Cardiac muscle cell (in vitro differentiated cells and primary cell): ENCODE measurements around the gene PNPLA7. TPM values are rescaled to one million over a fixed set of nuclear protein-coding genes. Genes with fewer than 3 reads are reported as not detected.
"Not testable (repeated sequence)": the region's sequence is repeated elsewhere in the genome, so short reads cannot be mapped to it uniquely, and the experiment has no call there.

Experiments
- DNase-seq, 2 donors: peaks; one replicate each; pipeline versions ENCODE4 v3.0.0 to v3.0.0-alpha.2; 2010 to 2017; ENCODE audit warnings: low read depth in 1 of 2, low spot score in 1 of 2
- H3K27ac ChIP-seq: fragments of 200-600 bp; sonication (generic); 2 replicates; pipeline ENCODE4 v1.5.1; 2016
- H3K27me3 ChIP-seq: fragments of 200-600 bp; sonication (generic); 2 replicates; pipeline ENCODE4 v1.6.0; 2016; ENCODE audit warnings: control low read depth
- H3K36me3 ChIP-seq: fragments of 200-600 bp; sonication (generic); 2 replicates; pipeline ENCODE4 v1.5.1; 2016; ENCODE audit warnings: control low read depth
- H3K4me1 ChIP-seq: fragments of 200-600 bp; sonication (generic); 2 replicates; pipeline ENCODE4 v1.8.1; 2017; ENCODE audit warnings: low read depth, mild to moderate bottlenecking, mixed run types
- H3K4me3 ChIP-seq: fragments of 200-600 bp; sonication (generic); 2 replicates; pipeline ENCODE4 v1.5.1; 2016; ENCODE audit warnings: mild to moderate bottlenecking
- H3K9me3 ChIP-seq: fragments of 200-600 bp; sonication (generic); 2 replicates; pipeline ENCODE4 v1.5.1; 2017; ENCODE audit warnings: low read depth, mild to moderate bottlenecking, control low read depth
- polyA plus RNA-seq: library from polyadenylated mRNA; unstranded; fragments of >200 nt; fragmentation: Nextera tagmentation; extraction: Ambion mirVana; gene quantifications from 2 replicates; pipeline ENCODE4 v1.2.1, GENCODE V29; 2016
- total RNA-seq: library from RNA; depleted of rRNA; stranded (reverse); fragments of >200 nt; gene quantifications from 2 replicates; pipeline ENCODE4 v1.2.3, GENCODE V29; 2016
- TF ChIP-seq, protein P1 (sequence below): IDR thresholded peaks from 2 replicates; pipeline ENCODE4 v1.5.1; 2012; ENCODE audit warnings: low read depth, mild to moderate bottlenecking, low read length

PNPLA7 gene
- total and polyA plus RNA-seq, 2 experiments from 2014 or later = 1.4 to 3.6 TPM

DNA sequence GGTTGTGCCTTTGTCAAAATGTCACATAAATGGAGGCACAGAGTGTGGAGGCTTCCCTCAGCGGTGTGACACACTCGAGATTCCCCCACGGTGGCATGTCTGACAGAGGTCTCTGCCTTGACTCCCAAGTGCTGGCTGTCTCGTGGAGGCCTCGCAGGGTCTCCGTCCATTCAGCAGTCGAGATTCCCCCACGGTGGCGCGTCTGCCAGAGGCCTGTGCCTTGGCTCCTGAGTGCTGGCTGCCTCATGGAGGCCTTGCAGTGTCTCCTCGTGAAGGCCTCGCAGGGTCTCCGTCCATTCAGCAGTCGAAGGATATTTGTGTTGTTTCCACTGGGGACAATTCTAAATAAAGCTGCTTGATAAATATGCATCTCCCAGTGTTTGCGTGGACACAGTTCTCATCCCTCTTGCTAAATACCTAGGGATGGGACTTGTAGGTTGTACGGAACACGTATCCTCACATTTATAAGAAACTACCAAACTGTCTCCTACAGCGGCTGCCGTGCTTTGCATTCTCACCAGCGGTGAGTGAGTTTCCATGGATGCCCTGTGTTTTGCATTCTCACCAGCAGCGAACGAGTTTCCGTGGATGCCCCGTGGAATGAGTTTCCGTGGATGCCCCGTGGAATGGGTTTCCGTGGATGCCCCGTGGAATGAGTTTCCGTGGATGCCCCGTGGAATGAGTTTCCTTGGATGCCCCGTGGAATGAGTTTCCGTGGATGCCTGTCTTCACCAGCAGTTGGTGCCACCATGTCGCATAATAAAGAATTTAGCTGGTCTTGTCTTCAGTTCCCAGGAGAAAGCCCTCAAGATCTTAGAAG lies 25.8 kb downstream of the PNPLA7 start:
- no peak overlapping the region for H3K27ac ChIP-seq
- no peaks in the 10 kb centered on the region for H3K4me1 ChIP-seq
- H3K36me3 ChIP-seq = no peaks in the 10 kb centered on the region
- TF ChIP-seq, protein P1, sequence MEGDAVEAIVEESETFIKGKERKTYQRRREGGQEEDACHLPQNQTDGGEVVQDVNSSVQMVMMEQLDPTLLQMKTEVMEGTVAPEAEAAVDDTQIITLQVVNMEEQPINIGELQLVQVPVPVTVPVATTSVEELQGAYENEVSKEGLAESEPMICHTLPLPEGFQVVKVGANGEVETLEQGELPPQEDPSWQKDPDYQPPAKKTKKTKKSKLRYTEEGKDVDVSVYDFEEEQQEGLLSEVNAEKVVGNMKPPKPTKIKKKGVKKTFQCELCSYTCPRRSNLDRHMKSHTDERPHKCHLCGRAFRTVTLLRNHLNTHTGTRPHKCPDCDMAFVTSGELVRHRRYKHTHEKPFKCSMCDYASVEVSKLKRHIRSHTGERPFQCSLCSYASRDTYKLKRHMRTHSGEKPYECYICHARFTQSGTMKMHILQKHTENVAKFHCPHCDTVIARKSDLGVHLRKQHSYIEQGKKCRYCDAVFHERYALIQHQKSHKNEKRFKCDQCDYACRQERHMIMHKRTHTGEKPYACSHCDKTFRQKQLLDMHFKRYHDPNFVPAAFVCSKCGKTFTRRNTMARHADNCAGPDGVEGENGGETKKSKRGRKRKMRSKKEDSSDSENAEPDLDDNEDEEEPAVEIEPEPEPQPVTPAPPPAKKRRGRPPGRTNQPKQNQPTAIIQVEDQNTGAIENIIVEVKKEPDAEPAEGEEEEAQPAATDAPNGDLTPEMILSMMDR = no peak
- H3K27me3 ChIP-seq = no peaks in the 10 kb centered on the region
- no peaks in the 10 kb centered on the region for H3K9me3 ChIP-seq
- H3K4me3 ChIP-seq = no peak overlapping the region
- no peak for DNase-seq

DNA sequence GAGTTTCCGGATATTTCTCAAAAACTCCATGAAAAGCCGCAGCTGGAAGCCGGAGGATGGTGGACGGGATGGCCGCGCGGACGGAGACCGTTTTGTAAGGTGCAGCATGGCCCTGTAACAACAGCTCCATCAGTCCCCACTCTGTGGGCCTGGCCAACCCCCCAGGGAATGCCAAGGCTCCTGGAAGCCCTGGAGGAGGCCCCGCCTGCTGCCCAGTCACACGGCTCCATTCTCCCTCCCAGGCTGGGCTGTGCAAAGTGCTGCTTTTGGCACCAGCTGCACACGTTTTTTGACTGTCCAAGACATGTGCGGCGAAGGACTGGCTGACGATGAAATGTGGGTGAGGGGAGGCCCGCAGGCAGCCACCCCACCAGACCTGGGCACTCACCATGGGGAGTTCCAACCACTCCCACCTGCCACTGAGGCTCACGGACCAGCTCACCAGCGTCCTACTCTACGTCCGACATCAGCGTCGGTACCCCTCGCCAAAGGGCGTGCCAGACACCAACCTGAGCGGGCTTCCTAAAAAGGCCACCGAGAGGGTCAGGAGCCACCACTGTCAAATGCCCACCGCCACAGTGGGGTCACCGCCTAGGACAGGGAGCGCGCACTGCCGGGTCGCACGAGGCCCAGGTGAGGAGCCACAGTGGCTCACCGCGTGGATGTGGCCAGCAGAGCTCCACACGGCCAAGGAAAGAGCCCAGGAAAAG lies 27.3 kb downstream of the PNPLA7 start:
- H3K4me1 ChIP-seq = no peaks in the 10 kb centered on the region
- no peaks in the 10 kb centered on the region for H3K27me3 ChIP-seq
- no peak for DNase-seq
- H3K27ac ChIP-seq = no peak overlapping the region
- H3K36me3 ChIP-seq = no peaks in the 10 kb centered on the region
- TF ChIP-seq, protein P1 = no peak
- H3K4me3 ChIP-seq = no peak overlapping the region
- no peaks in the 10 kb centered on the region for H3K9me3 ChIP-seq

DNA sequence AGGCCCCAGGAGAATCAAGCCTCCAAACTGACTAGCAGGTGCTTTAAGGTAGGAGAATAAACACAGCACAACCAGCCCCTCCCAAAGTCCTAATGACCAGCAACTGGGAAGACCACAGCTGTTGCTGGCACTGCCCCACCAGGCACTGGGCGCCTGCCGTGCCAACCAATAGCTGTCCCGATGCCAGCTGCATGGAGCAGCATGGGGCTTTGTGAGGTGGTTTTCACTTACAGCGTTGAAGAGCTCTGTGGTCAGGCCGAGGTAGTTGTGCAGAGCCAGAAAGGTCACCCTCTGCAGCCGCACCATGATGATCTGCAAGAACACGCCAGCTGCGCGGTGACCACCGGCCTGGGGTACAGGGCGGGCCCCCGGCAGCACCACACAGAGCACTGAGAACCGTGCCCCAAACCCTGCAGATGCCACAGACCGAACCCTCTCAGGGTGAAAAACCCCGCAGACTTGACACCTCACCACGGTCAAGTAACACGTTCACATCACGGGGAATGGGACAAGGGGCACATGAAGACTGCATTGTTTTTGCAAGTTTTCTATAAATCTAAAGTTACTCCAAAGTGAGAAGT lies 28.7 kb downstream of the PNPLA7 start:
- TF ChIP-seq, protein P1 = no peak

DNA sequence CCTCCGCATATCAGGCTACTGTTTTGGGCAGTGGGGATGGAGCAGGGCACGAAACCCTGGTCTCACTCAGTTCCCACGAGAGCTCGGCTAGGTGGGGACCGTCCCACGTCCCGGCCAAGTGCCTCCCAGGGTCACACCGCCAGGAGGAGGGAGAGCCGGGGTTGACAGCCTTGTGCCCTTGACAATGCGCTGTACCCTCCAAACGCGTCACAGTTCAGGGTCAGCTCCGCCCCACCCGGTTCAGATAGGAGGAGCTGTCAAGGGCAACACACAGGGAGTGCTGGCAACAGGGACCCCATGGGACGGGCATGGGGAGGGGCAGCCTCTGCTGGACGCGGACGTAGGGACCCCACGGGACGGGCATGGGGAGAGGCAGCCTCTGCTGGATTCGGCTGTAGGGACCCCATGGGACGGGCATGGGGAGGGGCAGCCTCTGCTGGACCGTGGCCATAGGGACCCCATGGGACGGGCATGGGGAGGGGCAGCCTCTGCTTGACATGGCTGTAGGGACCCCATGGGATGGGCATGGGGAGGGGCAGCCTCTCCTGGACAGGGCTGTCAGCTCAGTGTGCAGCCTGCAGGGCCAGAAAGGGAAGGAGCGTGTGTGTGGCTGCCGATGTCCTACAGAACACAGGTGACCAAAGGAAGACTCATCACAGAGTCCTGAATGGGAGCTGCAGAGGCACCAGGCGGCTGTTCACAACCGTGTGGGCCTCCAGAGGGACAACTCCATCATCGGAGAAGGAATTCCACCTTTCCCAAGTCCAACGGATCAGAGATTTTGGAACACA lies 29.4 kb downstream of the PNPLA7 start:
- H3K9me3 ChIP-seq = no peaks in the 10 kb centered on the region
- no peak overlapping the region for H3K4me3 ChIP-seq
- TF ChIP-seq, protein P1 = no peak
- no peak for DNase-seq
- H3K27ac ChIP-seq = no peak overlapping the region
- no peaks in the 10 kb centered on the region for H3K36me3 ChIP-seq
- no peaks in the 10 kb centered on the region for H3K4me1 ChIP-seq
- no peaks in the 10 kb centered on the region for H3K27me3 ChIP-seq

More for the DNA sequence above, 28.7 kb downstream of the PNPLA7 start:
- no peak for DNase-seq
- Histone ChIP-seq H3K27ac (no peak overlapping the region), H3K4me3 (no peak overlapping the region), H3K36me3 (no peaks in the 10 kb centered on the region), H3K27me3 (no peaks in the 10 kb centered on the region), H3K9me3 (no peaks in the 10 kb centered on the region), H3K4me1 (no peaks in the 10 kb centered on the region)

DNA sequence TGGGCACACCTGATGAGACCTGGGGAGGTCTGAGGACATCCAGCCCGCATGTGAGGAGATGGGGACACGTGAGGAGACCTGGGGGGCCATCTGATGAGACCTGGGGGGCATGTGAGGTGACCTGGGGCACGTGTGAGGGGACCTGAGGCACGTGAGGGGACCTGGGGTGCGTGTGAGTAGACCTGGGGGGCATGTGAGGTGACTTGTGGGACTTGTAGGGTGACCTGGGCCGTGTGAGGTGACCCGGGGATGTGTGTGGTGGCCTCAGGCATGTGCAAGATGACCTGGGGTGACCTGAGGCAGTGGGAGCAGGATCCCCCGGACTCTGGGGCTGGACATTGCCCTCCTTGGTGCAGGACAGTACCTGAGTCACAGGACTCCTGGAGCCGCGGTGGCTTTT lies 30.6 kb downstream of the PNPLA7 start:
- TF ChIP-seq, protein P1 = no peak
- H3K36me3 ChIP-seq = no peaks in the 10 kb centered on the region
- no peak for DNase-seq
- H3K27ac ChIP-seq = no peak overlapping the region
- no peaks in the 10 kb centered on the region for H3K4me1 ChIP-seq
- H3K9me3 ChIP-seq = no peaks in the 10 kb centered on the region
- H3K27me3 ChIP-seq = no peaks in the 10 kb centered on the region
- H3K4me3 ChIP-seq = no peak overlapping the region

DNA sequence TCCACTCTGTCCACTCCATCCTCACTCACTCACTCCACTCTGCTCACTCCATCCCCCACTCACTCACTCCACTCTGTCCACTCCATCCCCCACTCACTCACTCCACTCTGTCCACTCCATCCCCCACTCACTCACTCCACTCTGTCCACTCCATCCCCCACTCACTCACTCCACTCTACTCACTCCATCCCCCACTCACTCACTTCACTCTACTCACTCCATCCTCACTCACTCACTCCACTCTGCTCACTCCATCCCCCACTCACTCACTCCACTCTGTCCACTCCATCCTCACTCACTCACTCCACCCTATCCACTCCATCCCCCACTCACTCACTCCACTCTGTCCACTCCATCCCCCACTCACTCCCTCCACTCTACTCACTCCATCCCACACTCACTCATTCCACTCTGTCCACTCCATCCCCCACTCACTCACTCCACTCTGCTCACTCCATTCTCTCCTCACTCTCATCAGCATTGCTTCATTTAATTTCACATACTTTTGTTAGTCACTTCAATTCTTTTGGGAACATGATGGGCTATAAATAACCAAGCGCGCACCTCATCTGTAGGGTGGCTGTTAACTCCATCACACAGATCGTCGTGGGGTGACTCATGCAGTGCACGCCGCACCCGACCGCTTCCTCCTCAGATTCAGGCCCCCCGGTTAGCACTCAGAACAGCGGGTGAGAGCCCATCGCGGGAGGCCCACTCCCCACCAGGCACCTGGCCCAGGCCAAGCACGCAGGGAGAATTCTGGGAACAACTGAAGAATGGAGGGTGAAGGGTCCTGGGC lies 31.3 kb downstream of the PNPLA7 start:
- not testable (repeated sequence) for H3K9me3 ChIP-seq, H3K36me3 ChIP-seq, H3K27me3 ChIP-seq, H3K4me1 ChIP-seq, H3K4me3 ChIP-seq, H3K27ac ChIP-seq, DNase-seq
